Measurements from ENCODE around the gene TMEM154. TPM values are rescaled to one million over a fixed set of nuclear protein-coding genes. Genes with fewer than 3 reads are reported as not detected.
"Not testable (repeated sequence)": the region's sequence is repeated elsewhere in the genome, so short reads cannot be mapped to it uniquely, and the experiment has no call there.

TMEM154 gene
- total RNA-seq, 1 experiment from 2014 or later, result 34.5 TPM

DNA sequence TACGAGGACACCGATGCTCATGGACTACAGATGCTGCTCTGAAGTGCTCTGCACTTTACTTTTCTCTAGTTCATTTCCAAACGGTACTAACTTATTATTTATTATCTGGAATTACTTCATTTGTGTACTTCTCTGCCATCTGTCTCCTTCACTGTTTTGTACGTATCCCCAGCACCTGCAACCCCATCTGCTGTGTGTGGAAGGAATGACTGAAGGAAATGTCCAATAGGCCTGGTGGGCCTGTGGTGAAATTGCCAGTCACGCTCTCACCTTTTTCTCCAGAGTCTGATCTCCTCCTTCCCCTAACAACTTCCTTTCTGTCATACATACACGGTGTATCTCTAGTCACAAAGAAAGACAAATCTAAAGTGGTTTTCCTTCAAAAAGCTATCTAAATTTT lies 12.9 kb downstream of the TMEM154 start:
- no peak for DNase-seq
- H3K4me2 ChIP-seq, result no peak overlapping the region
- no peak for TF ChIP-seq EZH2 (IDR thresholded peaks at IDR 0.05; ENCODE audit: low read depth)
- TF ChIP-seq, protein P1, sequence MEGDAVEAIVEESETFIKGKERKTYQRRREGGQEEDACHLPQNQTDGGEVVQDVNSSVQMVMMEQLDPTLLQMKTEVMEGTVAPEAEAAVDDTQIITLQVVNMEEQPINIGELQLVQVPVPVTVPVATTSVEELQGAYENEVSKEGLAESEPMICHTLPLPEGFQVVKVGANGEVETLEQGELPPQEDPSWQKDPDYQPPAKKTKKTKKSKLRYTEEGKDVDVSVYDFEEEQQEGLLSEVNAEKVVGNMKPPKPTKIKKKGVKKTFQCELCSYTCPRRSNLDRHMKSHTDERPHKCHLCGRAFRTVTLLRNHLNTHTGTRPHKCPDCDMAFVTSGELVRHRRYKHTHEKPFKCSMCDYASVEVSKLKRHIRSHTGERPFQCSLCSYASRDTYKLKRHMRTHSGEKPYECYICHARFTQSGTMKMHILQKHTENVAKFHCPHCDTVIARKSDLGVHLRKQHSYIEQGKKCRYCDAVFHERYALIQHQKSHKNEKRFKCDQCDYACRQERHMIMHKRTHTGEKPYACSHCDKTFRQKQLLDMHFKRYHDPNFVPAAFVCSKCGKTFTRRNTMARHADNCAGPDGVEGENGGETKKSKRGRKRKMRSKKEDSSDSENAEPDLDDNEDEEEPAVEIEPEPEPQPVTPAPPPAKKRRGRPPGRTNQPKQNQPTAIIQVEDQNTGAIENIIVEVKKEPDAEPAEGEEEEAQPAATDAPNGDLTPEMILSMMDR (conservative IDR thresholded peaks at IDR 0.05), result no peak
- no peaks in the 10 kb centered on the region for H3F3A ChIP-seq (ENCODE audit: insufficient read depth, low read depth)
- H3K79me2 ChIP-seq (ENCODE audit: low read depth), result no peaks in the 10 kb centered on the region
- no peaks in the 10 kb centered on the region for H3K27me3 ChIP-seq (ENCODE audit: insufficient read depth, low read depth)
- H3K9me3 ChIP-seq (ENCODE audit: insufficient read depth, low read depth), result no peaks in the 10 kb centered on the region
- H3K4me3 ChIP-seq, result no peak overlapping the region
- H3K4me1 ChIP-seq (replicated peaks; ENCODE audit: insufficient read depth), result no peaks in the 10 kb centered on the region
- H2AFZ ChIP-seq, result no peak overlapping the region
- no peak overlapping the region for H3K27ac ChIP-seq
- no peaks in the 10 kb centered on the region for H3K9me2 ChIP-seq (ENCODE audit: insufficient read depth)
- H4K20me1 ChIP-seq (ENCODE audit: insufficient read depth), result no peaks in the 10 kb centered on the region
- H3K36me3 ChIP-seq (ENCODE audit: low read depth), result no peaks in the 10 kb centered on the region
- POLR2A ChIA-PET (ENCODE audit: unreplicated experiment), result no interaction called here
- CTCF ChIA-PET, result no interaction called here
- intact Hi-C loops (cut with micrococcal nuclease; ENCODE audit: unreplicated experiment), result no loop called here
- BruUV-seq (replicated peaks), result no TSS peak

DNA sequence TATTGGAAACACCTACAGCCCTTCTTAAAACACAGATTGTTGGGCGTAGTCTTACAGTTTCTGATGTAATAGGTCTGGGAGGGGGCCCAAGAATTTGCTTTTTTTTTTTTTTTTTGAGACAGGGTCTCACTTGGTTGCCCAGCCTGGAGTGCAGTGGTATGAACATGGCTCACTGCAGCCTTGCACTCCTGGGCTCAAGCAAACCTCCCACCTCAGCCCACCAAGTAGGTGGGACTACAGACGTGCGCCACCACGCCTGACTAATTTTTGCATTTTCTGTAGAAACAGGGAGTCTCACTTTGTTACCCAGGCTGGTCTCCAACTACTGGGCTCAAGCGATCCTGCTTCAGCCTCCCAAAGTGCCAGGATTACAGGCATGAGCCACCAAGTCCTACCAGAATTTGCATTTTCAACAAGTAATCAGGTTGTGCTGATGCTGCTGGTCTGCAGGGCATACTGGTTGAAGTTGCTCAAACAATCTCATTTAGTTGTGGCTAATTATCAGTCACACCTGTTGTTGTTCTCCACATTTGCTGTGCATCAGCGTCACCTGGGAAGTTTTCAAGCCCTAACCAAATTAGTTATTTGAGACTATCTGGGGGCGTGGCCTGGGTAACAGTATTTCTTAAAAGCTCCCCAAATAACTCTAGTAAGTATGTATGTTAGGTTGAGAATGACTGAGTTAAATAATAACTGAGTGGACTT lies 14.0 kb downstream of the TMEM154 start:
- H3K79me2 ChIP-seq (ENCODE audit: low read depth), result no peaks in the 10 kb centered on the region
- ChIA-PET POLR2A (ENCODE audit: unreplicated experiment) (no interaction called here), CTCF (no interaction called here)

DNA sequence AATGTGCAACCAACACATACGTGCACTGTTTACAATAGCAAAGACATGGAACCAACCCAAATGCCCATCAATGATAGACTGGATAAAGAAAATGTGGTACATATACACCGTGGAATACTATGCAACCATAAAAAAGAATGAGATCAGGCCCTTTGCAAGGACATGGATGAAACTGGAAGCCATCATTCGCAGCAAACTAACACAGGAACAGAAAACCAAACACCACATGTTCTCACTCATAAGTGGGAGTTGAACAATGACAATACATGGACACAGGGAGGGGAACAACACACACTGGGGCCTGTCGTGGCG lies 15.8 kb downstream of the TMEM154 start:
- H3K9me2 ChIP-seq (ENCODE audit: insufficient read depth); H2AFZ ChIP-seq; H4K20me1 ChIP-seq (ENCODE audit: insufficient read depth); intact Hi-C loops (cut with micrococcal nuclease; ENCODE audit: unreplicated experiment); H3F3A ChIP-seq (ENCODE audit: insufficient read depth, low read depth); H3K36me3 ChIP-seq (ENCODE audit: low read depth); BruUV-seq (replicated peaks); POLR2A ChIA-PET (ENCODE audit: unreplicated experiment); H3K9me3 ChIP-seq (ENCODE audit: insufficient read depth, low read depth); H3K4me1 ChIP-seq (replicated peaks; ENCODE audit: insufficient read depth); H3K4me3 ChIP-seq; DNase-seq; H3K4me2 ChIP-seq; H3K79me2 ChIP-seq (ENCODE audit: low read depth); H3K27ac ChIP-seq; CTCF ChIA-PET; H3K27me3 ChIP-seq (ENCODE audit: insufficient read depth, low read depth): not testable (repeated sequence)

More for the DNA sequence above, 14.0 kb downstream of the TMEM154 start:
- no TSS peak for BruUV-seq (replicated peaks)
- no peaks in the 10 kb centered on the region for H3K9me2 ChIP-seq (ENCODE audit: insufficient read depth)
- no peak overlapping the region for H3K4me2 ChIP-seq
- H3K27ac ChIP-seq, result no peak overlapping the region
- no peaks in the 10 kb centered on the region for H3F3A ChIP-seq (ENCODE audit: insufficient read depth, low read depth)
- DNase-seq, result no peak
- H3K4me1 ChIP-seq (replicated peaks; ENCODE audit: insufficient read depth), result no peaks in the 10 kb centered on the region
- no peaks in the 10 kb centered on the region for H3K36me3 ChIP-seq (ENCODE audit: low read depth)
- H2AFZ ChIP-seq, result no peak overlapping the region
- no peaks in the 10 kb centered on the region for H4K20me1 ChIP-seq (ENCODE audit: insufficient read depth)
- intact Hi-C loops (cut with micrococcal nuclease; ENCODE audit: unreplicated experiment), result no loop called here
- no peaks in the 10 kb centered on the region for H3K9me3 ChIP-seq (ENCODE audit: insufficient read depth, low read depth)
- H3K4me3 ChIP-seq, result no peak overlapping the region
- no peaks in the 10 kb centered on the region for H3K27me3 ChIP-seq (ENCODE audit: insufficient read depth, low read depth)
- TF ChIP-seq, protein P1 (conservative IDR thresholded peaks at IDR 0.05), result no peak
- no peak for TF ChIP-seq EZH2 (IDR thresholded peaks at IDR 0.05; ENCODE audit: low read depth)
